UCSD-AML1 (cell line): ENCODE data around the gene EGLN2.
"Not testable (repeated sequence)": the region's sequence is repeated elsewhere in the genome, so short reads cannot be mapped to it uniquely, and the experiment has no call there.

ENCODE experiments used
- DNase-seq: peaks from one replicate; lab custom pipeline; 2025; ENCODE audit not compliant: unreplicated experiment; lab: John Stamatoyannopoulos, UW

Gene EGLN2

GRCh38 chr19:40815223-40815622 is 16.2 kb downstream of the EGLN2 start:
- no peak for DNase-seq

GRCh38 chr19:40818480-40819399 is 19.7 kb downstream of the EGLN2 start:
- peak; percentile 35 for DNase-seq

GRCh38 chr19:40819479-40820234 is 20.7 kb downstream of the EGLN2 start:
- DNase-seq: peak; percentile 37

- DNase-seq: no peak
Observed at GRCh38 chr19:40822161-40822560, 23.2 kb downstream of the EGLN2 start.

GRCh38 chr19:40822704-40823553 is 23.9 kb downstream of the EGLN2 start:
- peak; percentile 66 for DNase-seq

GRCh38 chr19:40824916-40825315 is 25.9 kb downstream of the EGLN2 start:
- not testable (repeated sequence) for DNase-seq

GRCh38 chr19:40825460-40826095 is 26.6 kb downstream of the EGLN2 start:
- not testable (repeated sequence) for DNase-seq

GRCh38 chr19:40826312-40826698 is 27.3 kb downstream of the EGLN2 start:
- not testable (repeated sequence) for DNase-seq

GRCh38 chr19:40826699-40827385 is 27.9 kb downstream of the EGLN2 start:
- not testable (repeated sequence) for DNase-seq

GRCh38 chr19:40827386-40828247 is 28.6 kb downstream of the EGLN2 start:
- no peak for DNase-seq

- no peak for DNase-seq
Observed at GRCh38 chr19:40829205-40829604, 30.2 kb downstream of the EGLN2 start.

GRCh38 chr19:40830741-40831140 is 31.8 kb downstream of the EGLN2 start:
- DNase-seq: not testable (repeated sequence)

- DNase-seq: no peak
Observed at GRCh38 chr19:40831502-40832430, 32.8 kb downstream of the EGLN2 start.

- not testable (repeated sequence) for DNase-seq
Observed at GRCh38 chr19:40832431-40832790, 33.4 kb downstream of the EGLN2 start.

- not testable (repeated sequence) for DNase-seq
Observed at GRCh38 chr19:40833728-40834533, 34.9 kb downstream of the EGLN2 start.

- DNase-seq: no peak
Observed at GRCh38 chr19:40836754-40837429, 37.9 kb downstream of the EGLN2 start.

GRCh38 chr19:40838477-40838876 is 39.5 kb downstream of the EGLN2 start:
- not testable (repeated sequence) for DNase-seq
